CD8-positive, alpha-beta memory T cell (primary cell): ENCODE measurements around the gene CRP. TPM values are rescaled to one million over a fixed set of nuclear protein-coding genes. Genes with fewer than 3 reads are reported as not detected.

Source experiments
- CTCF ChIA-PET: fragments of 350-600 bp; sonication (Branson Sonifier 250); formaldehyde crosslinking; loops from one replicate; lab custom pipeline; 2021; ENCODE audit warnings: antibody characterized with exemption; lab: Charles Lee
- POLR2A ChIA-PET: fragments of 350-600 bp; sonication (Branson Sonifier 250); formaldehyde crosslinking; loops from one replicate; lab custom pipeline; 2021; ENCODE audit warnings: antibody characterized with exemption; lab: Charles Lee
- DNase-seq, 5 donors: peaks; one replicate each; pipeline versions ENCODE4 v3.0.0 to v3.0.0-alpha.2; 2020 to 2022; ENCODE audit warnings: mixed read lengths in 1 of 5
- H3K27ac ChIP-seq: one replicate; pipeline ENCODE4 v1.7.0; 2013; ENCODE audit warnings: low read depth, mild to moderate bottlenecking, low read length, moderate library complexity
- H3K27me3 ChIP-seq: 2 replicates; pipeline ENCODE4 v1.7.0; 2013; ENCODE audit warnings: low read length, mild to moderate bottlenecking; ENCODE audit not compliant: insufficient read depth, poor library complexity, severe bottlenecking
- H3K36me3 ChIP-seq: 2 replicates; pipeline ENCODE4 v1.7.0; 2013; ENCODE audit warnings: mild to moderate bottlenecking, low read length, moderate library complexity; ENCODE audit not compliant: insufficient read depth
- H3K4me1 ChIP-seq: 2 replicates; pipeline ENCODE4 v1.7.0; 2013; ENCODE audit warnings: mild to moderate bottlenecking, low read length, moderate library complexity; ENCODE audit not compliant: insufficient read depth
- H3K4me3 ChIP-seq: 2 replicates; pipeline ENCODE4 v1.7.0; 2013; ENCODE audit warnings: mild to moderate bottlenecking, low read length
- H3K9me3 ChIP-seq: 2 replicates; pipeline ENCODE4 v1.7.0; 2013; ENCODE audit warnings: mild to moderate bottlenecking, low read length
- H3K27ac Mint-ChIP-seq, 8 donors: one replicate each; pipeline ENCODE4 v1.8.0; 2020 to 2021; ENCODE audit warnings: mixed read lengths in 8 of 8, mild to moderate bottlenecking in 6 of 8, inconsistent platforms in 3 of 8, moderate library complexity in 3 of 8
- H3K27me3 Mint-ChIP-seq, 2 donors: one replicate each; pipeline ENCODE4 v1.8.0; 2020 to 2021; ENCODE audit warnings: mixed read lengths in 2 of 2, mild to moderate bottlenecking in 1 of 2, moderate library complexity in 1 of 2
- H3K36me3 Mint-ChIP-seq, 3 donors: one replicate each; pipeline ENCODE4 v1.8.0; 2020 to 2021; ENCODE audit warnings: mixed read lengths in 3 of 3, inconsistent platforms in 1 of 3, mild to moderate bottlenecking in 1 of 3
- H3K4me1 Mint-ChIP-seq, 3 donors: one replicate each; pipeline ENCODE4 v1.8.0; 2020 to 2021; ENCODE audit warnings: mixed read lengths in 3 of 3, inconsistent platforms in 1 of 3, mild to moderate bottlenecking in 1 of 3
- H3K4me3 Mint-ChIP-seq, 7 donors: one replicate each; pipeline ENCODE4 v1.8.0; 2020 to 2021; ENCODE audit warnings: mixed read lengths in 7 of 7, mild to moderate bottlenecking in 6 of 7, moderate library complexity in 4 of 7, inconsistent platforms in 2 of 7
- H3K9me3 Mint-ChIP-seq, 5 donors: one replicate each; pipeline ENCODE4 v1.8.0; 2020 to 2022; ENCODE audit warnings: mixed read lengths in 5 of 5, mild to moderate bottlenecking in 3 of 5, moderate library complexity in 2 of 5, inconsistent platforms in 1 of 5
- polyA plus RNA-seq: library from polyadenylated mRNA; unstranded; fragments of 300-500 nt; fragmentation: Illumina TruSeq; gene quantifications from one replicate; pipeline ENCODE4 v1.2.3, GENCODE V29; 2021
- total RNA-seq, 2 experiments: library from RNA; stranded (reverse); gene quantifications; one replicate each; pipeline ENCODE4 v1.2.3, GENCODE V29; 2021

CRP gene, protein sequence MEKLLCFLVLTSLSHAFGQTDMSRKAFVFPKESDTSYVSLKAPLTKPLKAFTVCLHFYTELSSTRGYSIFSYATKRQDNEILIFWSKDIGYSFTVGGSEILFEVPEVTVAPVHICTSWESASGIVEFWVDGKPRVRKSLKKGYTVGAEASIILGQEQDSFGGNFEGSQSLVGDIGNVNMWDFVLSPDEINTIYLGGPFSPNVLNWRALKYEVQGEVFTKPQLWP
- total RNA-seq (not detected), polyA plus RNA-seq (not detected)

DNA sequence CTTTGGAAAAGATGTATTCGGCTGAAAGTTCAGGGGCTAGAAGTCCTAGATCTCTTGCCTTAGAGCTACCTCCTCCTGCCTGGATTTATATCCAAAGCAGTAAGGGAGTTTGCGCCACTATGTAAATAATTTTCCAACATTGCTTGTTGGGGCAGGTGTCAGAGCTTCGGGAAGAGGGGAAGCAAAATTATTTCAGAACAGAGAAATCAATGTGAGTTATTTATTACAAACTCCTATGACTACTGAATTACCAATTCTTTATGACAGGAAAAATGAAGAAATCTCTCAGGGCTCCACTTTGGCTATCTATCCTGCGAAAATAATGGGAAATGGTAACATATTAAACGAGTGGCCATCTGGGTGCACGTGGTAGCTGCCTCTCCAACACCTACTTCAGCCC, at the start of gene CRP:
TSS of gene CRP (minus strand) at position 61 of the 400 bp plus-strand sequence. CDS start 104 bp downstream, outside the sequence.
- ChIA-PET CTCF (no interaction called here), POLR2A (no interaction called here)
- H3K4me3 Mint-ChIP-seq: no peak within 1 kb of the TSS

DNA sequence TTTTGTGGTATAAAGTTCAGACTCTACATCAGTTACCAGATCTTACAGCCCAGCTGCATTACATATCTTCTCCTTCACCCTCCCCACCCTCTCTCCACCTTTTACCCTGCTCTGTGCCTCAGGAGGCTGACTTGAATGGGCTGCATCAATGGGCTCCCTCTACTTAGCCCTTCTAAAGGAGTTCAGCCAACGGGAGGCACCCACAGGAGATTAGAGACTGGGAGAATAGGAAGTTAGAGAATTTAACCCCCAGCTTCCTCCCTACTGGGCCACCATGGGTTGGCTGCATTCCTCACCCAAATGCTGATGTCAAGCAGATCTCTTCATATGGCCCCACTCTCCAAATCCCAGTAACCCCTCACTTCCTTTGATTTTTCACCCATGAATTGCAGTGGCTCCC, 49.3 kb upstream of the CRP start:
- POLR2A ChIA-PET: interaction anchor here (0.6 kb wide), 1 partner anchor 25 kb away, joined by 6 read pairs; no protein-coding TSS in a partner anchor
- CTCF ChIA-PET: no interaction called here
- no peak overlapping the region for H3K27ac Mint-ChIP-seq

More for the DNA sequence above, at the start of gene CRP:
- no peak for DNase-seq
- no peaks in the 10 kb centered on the region for H3K4me1 ChIP-seq
- H3K4me3 ChIP-seq: no peak within 1 kb of the TSS
- no peaks in the 10 kb centered on the region for H3K4me1 Mint-ChIP-seq
- H3K27me3 Mint-ChIP-seq: peaks cover 10 to 47% of the 10 kb centered on the region in 2 donors
- H3K27ac Mint-ChIP-seq: no peak within 1 kb of the TSS
- H3K9me3 Mint-ChIP-seq: peaks cover 7 to 24% (median 20%) of the 10 kb centered on the region in 5 donors
- no peaks in the 10 kb centered on the region for H3K27me3 ChIP-seq
- H3K36me3 ChIP-seq: no peaks in the 10 kb centered on the region
- no peak within 1 kb of the TSS for H3K27ac ChIP-seq
- H3K9me3 ChIP-seq: no peaks in the 10 kb centered on the region
- peaks cover 0 to 13% (median 0%) of the 10 kb centered on the region in 3 donors for H3K36me3 Mint-ChIP-seq

DNA sequence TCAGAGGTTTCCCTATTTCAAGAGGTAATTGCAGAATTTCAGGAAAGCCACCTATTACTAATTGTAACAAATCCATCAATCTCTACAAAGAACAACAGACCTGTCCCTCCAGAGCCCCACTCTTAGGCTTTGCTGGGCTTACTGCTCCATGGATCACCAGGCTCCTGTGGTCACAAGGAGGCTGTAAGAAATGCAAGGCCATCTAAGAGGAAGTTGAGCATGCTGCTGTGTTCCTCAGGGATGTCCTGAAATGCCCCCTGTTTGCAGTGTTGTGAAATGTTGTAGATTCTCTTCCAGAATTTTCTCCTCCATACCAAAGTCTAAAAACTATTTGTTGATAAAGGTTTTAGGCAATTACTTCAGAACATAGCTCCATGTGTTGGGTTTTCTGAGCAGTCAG, 42.0 kb upstream of the CRP start:
- POLR2A ChIA-PET: no interaction called here
- Mint-ChIP-seq H3K36me3 (no peaks in the 10 kb centered on the region), H3K4me3 (no peak overlapping the region), H3K4me1 (no peaks in the 10 kb centered on the region), H3K27ac (no peak overlapping the region), H3K27me3 (peaks cover 13 to 20% of the 10 kb centered on the region in 2 donors), H3K9me3 (no peaks in the 10 kb centered on the region)
- Histone ChIP-seq H3K36me3 (no peaks in the 10 kb centered on the region), H3K4me3 (no peak overlapping the region), H3K9me3 (no peaks in the 10 kb centered on the region), H3K27me3 (no peaks in the 10 kb centered on the region), H3K27ac (no peak overlapping the region), H3K4me1 (no peaks in the 10 kb centered on the region)
- no peak for DNase-seq
- CTCF ChIA-PET: no interaction called here

More for the DNA sequence above, 49.3 kb upstream of the CRP start:
- H3K27ac ChIP-seq: no peak overlapping the region
- DNase-seq: no peak
- Mint-ChIP-seq H3K27me3 (peaks cover 20 to 53% of the 10 kb centered on the region in 2 donors), H3K4me1 (no peaks in the 10 kb centered on the region), H3K4me3 (no peak overlapping the region), H3K9me3 (peaks cover 0 to 4% (median 0%) of the 10 kb centered on the region in 5 donors), H3K36me3 (no peaks in the 10 kb centered on the region)
- no peaks in the 10 kb centered on the region for H3K4me1 ChIP-seq
- H3K9me3 ChIP-seq: no peaks in the 10 kb centered on the region
- H3K27me3 ChIP-seq: no peaks in the 10 kb centered on the region
- H3K36me3 ChIP-seq: no peaks in the 10 kb centered on the region
- H3K4me3 ChIP-seq: no peak overlapping the region

DNA sequence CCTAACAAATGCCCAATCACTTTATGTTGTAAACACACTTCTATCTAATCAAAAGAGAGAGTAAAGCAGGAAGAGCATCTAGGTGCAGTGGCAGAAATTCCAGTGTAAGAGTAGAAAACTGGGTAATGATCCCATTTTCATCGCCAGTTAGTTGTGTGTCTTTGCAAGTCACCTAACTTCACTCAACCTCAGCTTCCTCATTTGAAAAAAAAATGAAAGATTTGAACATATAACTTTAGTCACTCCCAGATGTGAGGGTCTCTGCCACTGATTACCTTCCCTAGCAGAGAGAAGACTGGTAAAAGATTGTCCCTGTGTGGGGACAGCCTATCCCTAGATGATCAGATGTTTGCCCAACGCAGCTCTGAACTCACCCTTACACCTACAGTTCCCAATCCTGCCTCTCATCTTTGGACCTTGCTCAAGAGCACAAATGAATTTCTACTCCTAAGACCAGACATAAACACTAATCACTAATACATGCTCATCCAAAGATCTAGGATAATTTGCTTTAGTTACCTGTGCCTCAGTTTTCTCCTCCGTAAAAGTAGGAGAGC, 41.1 kb upstream of the CRP start:
- POLR2A ChIA-PET: no interaction called here
- H3K4me3 ChIP-seq: no peak overlapping the region
- H3K9me3 ChIP-seq: no peaks in the 10 kb centered on the region
- no peak for DNase-seq
- H3K4me3 Mint-ChIP-seq: no peak overlapping the region
- H3K27ac ChIP-seq: no peak overlapping the region
- no peak overlapping the region for H3K27ac Mint-ChIP-seq
- no peaks in the 10 kb centered on the region for H3K27me3 ChIP-seq
- CTCF ChIA-PET: no interaction called here
- no peaks in the 10 kb centered on the region for H3K9me3 Mint-ChIP-seq
- H3K27me3 Mint-ChIP-seq: peaks cover 9 to 20% of the 10 kb centered on the region in 2 donors
- no peaks in the 10 kb centered on the region for H3K36me3 ChIP-seq
- H3K4me1 ChIP-seq: no peaks in the 10 kb centered on the region
- H3K4me1 Mint-ChIP-seq: no peaks in the 10 kb centered on the region
- H3K36me3 Mint-ChIP-seq: no peaks in the 10 kb centered on the region

DNA sequence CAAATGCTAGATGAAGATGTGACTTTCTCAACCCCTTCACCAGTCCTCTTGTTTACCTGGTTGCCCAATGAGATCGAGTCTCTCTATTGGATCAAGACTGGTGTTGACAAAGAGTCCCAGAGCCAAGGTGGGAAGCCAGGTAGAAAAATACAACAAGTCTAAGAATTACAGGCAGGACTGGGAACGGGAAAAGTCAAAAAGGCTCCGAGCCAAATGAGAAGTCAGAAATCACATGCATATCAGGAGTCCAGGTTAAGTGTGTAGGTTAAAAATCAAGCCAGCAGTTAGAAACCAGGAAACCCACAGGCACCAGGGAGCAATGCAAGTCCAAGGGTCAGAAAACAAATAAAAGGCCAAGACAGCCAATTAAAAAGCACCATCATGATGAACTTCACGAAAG, 39.0 kb upstream of the CRP start:
- Histone ChIP-seq H3K4me1 (no peaks in the 10 kb centered on the region), H3K27me3 (no peaks in the 10 kb centered on the region), H3K27ac (no peak overlapping the region), H3K4me3 (no peak overlapping the region), H3K36me3 (no peaks in the 10 kb centered on the region), H3K9me3 (no peaks in the 10 kb centered on the region)
- Mint-ChIP-seq H3K27me3 (peaks cover 9 to 20% of the 10 kb centered on the region in 2 donors), H3K36me3 (no peaks in the 10 kb centered on the region), H3K4me3 (no peak overlapping the region), H3K9me3 (no peaks in the 10 kb centered on the region), H3K27ac (no peak overlapping the region), H3K4me1 (no peaks in the 10 kb centered on the region)
- ChIA-PET POLR2A (no interaction called here), CTCF (interaction anchor here (1.4 kb wide), 1 partner anchor 138 kb away, joined by 5 read pairs; no protein-coding TSS in a partner anchor)
- DNase-seq: no peak

DNA sequence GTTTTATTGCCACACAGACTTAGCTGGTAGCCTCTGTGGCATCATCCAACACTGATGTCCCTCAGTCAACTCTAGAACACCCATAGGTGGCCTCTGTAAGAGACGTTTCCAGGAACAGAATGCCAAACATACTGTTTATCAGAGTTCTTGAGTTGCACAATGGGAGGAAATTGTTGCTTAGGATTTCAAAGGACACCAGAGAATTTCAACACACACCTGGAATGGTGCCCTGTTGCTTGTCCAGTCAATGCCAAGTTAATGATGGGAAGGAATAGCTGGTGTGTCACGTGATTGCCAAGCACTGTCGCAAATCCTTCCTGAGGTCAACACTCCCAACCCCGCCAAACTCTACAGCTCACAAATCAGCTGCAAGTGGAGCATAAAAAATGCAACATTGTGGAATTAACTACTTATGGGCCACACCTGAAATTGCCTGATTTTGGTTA, 37.8 kb upstream of the CRP start:
- POLR2A ChIA-PET: no interaction called here
- Histone ChIP-seq H3K27ac (no peak overlapping the region), H3K4me3 (no peak overlapping the region), H3K4me1 (no peaks in the 10 kb centered on the region), H3K27me3 (no peaks in the 10 kb centered on the region), H3K36me3 (no peaks in the 10 kb centered on the region), H3K9me3 (no peaks in the 10 kb centered on the region)
- Mint-ChIP-seq H3K27me3 (peaks cover 9 to 20% of the 10 kb centered on the region in 2 donors), H3K4me1 (no peaks in the 10 kb centered on the region), H3K9me3 (no peaks in the 10 kb centered on the region), H3K27ac (peak overlapping the region in 1 of 8 donors; percentile 75), H3K4me3 (no peak overlapping the region), H3K36me3 (no peaks in the 10 kb centered on the region)
- CTCF ChIA-PET: interaction anchor here (1.4 kb wide), 1 partner anchor 139 kb away, joined by 5 read pairs; no protein-coding TSS in a partner anchor
- DNase-seq: no peak

DNA sequence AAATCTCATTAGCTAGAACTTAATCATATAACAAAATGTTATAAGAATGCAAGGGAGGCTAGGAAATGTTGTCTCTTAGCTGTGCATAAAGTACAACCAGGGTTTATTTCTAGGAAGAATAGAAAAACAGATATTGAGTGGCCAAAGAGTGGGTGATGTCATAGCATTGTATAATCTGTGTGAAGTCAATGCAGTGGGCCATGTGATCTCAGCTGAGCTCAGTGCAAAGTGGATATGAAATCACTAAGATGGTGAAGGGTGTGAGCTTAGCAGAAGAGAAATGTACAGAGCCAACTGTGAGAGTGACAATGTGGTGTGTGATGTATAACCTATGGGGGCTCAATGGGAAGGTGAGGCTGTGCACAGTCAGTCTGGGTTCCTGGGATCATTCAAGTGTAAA, 36.6 kb upstream of the CRP start:
- DNase-seq: no peak
- Histone ChIP-seq H3K27me3 (no peaks in the 10 kb centered on the region), H3K4me3 (no peak overlapping the region), H3K4me1 (no peaks in the 10 kb centered on the region), H3K9me3 (no peaks in the 10 kb centered on the region), H3K36me3 (no peaks in the 10 kb centered on the region), H3K27ac (no peak overlapping the region)
- H3K36me3 Mint-ChIP-seq: no peaks in the 10 kb centered on the region
- ChIA-PET POLR2A (no interaction called here), CTCF (no interaction called here)
- peaks cover 9 to 20% of the 10 kb centered on the region in 2 donors for H3K27me3 Mint-ChIP-seq
- no peaks in the 10 kb centered on the region for H3K4me1 Mint-ChIP-seq
- H3K4me3 Mint-ChIP-seq: no peak overlapping the region
- H3K9me3 Mint-ChIP-seq: no peaks in the 10 kb centered on the region
- no peak overlapping the region for H3K27ac Mint-ChIP-seq

DNA sequence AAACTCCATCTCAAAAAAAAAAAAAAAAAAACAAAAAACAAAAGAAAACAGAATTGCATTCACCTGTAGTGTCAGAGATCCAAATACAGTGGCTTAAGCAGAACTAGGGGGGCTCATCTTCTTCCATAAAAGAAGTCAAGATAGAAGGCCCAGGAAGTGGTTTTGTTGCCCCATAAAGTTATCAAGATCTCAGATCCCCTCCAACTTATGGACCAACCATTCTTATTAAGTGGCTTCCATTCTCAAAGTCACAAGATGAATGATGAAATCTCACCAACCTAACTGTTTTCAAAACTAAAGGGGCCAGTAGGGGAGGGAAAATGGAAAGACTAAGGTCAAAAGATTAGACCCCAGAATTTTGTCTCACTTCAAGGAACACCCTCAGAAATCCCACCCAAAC, 36.2 kb upstream of the CRP start:
- H3K27me3 ChIP-seq: no peaks in the 10 kb centered on the region
- H3K36me3 ChIP-seq: no peaks in the 10 kb centered on the region
- no peak for DNase-seq
- CTCF ChIA-PET: no interaction called here
- H3K27ac Mint-ChIP-seq: no peak overlapping the region
- no peaks in the 10 kb centered on the region for H3K9me3 ChIP-seq
- no peak overlapping the region for H3K4me3 Mint-ChIP-seq
- peaks cover 9 to 20% of the 10 kb centered on the region in 2 donors for H3K27me3 Mint-ChIP-seq
- no peaks in the 10 kb centered on the region for H3K4me1 Mint-ChIP-seq
- H3K36me3 Mint-ChIP-seq: no peaks in the 10 kb centered on the region
- H3K9me3 Mint-ChIP-seq: no peaks in the 10 kb centered on the region
- POLR2A ChIA-PET: no interaction called here
- H3K4me3 ChIP-seq: no peak overlapping the region
- no peaks in the 10 kb centered on the region for H3K4me1 ChIP-seq
- no peak overlapping the region for H3K27ac ChIP-seq
